ENCODE measurements around the gene ARPC4.

DNA sequence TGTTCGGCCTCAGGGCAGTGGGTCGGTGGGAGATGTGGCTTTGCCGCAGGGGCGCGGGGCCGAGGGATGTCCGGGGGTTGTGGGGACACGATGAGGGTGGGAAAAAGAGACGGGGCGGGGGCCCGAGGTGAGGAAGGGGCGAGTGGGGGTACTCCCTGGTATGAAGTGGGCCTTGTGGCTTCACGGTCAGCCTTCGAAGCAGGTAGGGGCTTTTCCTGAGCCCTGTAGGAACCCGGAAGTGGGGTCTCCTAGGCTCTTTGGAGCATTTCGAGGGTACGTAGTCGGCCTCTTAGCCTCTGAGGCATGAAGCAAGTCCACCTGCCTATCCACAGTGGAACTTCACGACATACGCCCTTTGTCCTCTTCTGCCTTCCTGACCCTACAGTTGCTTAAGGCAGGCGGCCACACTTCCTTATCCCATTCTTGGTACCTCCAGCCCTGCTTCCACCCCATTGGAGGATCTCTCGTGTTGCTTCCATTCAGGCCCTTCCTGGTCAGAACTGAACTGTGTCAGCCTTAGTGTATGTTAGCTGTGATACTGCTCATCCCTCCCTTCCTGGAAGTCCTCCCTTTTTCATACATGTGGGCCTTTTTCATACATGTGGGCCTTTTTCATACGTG, 389 bp downstream of the ARPC4 start:
- TF ChIP-seq, protein P1, sequence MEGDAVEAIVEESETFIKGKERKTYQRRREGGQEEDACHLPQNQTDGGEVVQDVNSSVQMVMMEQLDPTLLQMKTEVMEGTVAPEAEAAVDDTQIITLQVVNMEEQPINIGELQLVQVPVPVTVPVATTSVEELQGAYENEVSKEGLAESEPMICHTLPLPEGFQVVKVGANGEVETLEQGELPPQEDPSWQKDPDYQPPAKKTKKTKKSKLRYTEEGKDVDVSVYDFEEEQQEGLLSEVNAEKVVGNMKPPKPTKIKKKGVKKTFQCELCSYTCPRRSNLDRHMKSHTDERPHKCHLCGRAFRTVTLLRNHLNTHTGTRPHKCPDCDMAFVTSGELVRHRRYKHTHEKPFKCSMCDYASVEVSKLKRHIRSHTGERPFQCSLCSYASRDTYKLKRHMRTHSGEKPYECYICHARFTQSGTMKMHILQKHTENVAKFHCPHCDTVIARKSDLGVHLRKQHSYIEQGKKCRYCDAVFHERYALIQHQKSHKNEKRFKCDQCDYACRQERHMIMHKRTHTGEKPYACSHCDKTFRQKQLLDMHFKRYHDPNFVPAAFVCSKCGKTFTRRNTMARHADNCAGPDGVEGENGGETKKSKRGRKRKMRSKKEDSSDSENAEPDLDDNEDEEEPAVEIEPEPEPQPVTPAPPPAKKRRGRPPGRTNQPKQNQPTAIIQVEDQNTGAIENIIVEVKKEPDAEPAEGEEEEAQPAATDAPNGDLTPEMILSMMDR (IDR thresholded peaks at IDR 0.05; ENCODE audit: extremely low read depth in 1 of 2, insufficient read depth in 1 of 2, low read depth in 1 of 2, low read length in 2 of 2), result no peak
- TF ChIP-seq, protein P2, sequence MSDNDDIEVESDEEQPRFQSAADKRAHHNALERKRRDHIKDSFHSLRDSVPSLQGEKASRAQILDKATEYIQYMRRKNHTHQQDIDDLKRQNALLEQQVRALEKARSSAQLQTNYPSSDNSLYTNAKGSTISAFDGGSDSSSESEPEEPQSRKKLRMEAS (IDR thresholded peaks at IDR 0.05; ENCODE audit: insufficient read depth, insufficient read length), result no peak
- TF ChIP-seq EZH2 (IDR thresholded peaks at IDR 0.05; ENCODE audit: borderline replicate concordance, low read depth, low read length, severe bottlenecking) (no peak), POLR2AphosphoS5 (IDR thresholded peaks at IDR 0.05; ENCODE audit: insufficient read depth, low read depth, low read length) (no peak), POLR2A (IDR thresholded peaks at IDR 0.05; ENCODE audit: low read depth, low read length) (peak; percentile 77), JUN (IDR thresholded peaks at IDR 0.05; ENCODE audit: borderline replicate concordance, insufficient read depth, insufficient read length, low read depth) (no peak)
